ENCODE measurements around the gene TCEAL4.

DNA sequence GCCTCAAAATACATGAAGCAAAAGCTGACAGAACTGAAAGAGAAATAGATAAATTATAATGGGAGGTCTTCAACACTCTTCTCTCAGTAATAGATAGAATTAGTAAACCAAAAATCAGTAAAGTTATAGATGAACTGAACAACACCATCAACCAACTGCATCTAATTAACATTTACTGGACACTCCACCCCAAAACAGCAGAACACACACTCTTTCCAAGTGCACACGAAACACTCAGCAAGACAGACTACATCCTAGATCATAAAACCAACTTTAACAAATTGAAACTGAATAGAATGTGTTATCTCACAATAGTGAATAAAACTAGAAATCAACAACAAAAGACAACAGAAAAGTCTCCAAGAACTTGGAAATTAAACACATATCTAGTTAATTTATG is 25.1 kb upstream of the TCEAL4 start:
- TF ChIP-seq, protein P1, sequence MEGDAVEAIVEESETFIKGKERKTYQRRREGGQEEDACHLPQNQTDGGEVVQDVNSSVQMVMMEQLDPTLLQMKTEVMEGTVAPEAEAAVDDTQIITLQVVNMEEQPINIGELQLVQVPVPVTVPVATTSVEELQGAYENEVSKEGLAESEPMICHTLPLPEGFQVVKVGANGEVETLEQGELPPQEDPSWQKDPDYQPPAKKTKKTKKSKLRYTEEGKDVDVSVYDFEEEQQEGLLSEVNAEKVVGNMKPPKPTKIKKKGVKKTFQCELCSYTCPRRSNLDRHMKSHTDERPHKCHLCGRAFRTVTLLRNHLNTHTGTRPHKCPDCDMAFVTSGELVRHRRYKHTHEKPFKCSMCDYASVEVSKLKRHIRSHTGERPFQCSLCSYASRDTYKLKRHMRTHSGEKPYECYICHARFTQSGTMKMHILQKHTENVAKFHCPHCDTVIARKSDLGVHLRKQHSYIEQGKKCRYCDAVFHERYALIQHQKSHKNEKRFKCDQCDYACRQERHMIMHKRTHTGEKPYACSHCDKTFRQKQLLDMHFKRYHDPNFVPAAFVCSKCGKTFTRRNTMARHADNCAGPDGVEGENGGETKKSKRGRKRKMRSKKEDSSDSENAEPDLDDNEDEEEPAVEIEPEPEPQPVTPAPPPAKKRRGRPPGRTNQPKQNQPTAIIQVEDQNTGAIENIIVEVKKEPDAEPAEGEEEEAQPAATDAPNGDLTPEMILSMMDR (IDR thresholded peaks at IDR 0.05) = no peak
- no peak for TF ChIP-seq POLR2A (IDR thresholded peaks at IDR 0.05)
